HG03139 (cell line): ENCODE measurements around the gene CDK14.

Source experiments
- ATAC-seq: cut with Tn5 transposase; IDR thresholded peaks from one replicate; pipeline ENCODE4 v1.9.1; 2021; ENCODE audit not compliant: unreplicated experiment

Gene CDK14

GRCh38 chr7:91041141-91041540 lies 445.0 kb downstream of the CDK14 start:
- no peak for ATAC-seq

GRCh38 chr7:91041901-91042484 lies 445.9 kb downstream of the CDK14 start:
- ATAC-seq: no peak

GRCh38 chr7:91043186-91043585 lies 447.1 kb downstream of the CDK14 start:
- no peak for ATAC-seq

- no peak for ATAC-seq
These were observed 448.0 kb downstream of the CDK14 start for GRCh38 chr7:91043924-91044645.

- ATAC-seq: no peak
These were observed 449.5 kb downstream of the CDK14 start for GRCh38 chr7:91045606-91046005.

GRCh38 chr7:91046322-91047089 lies 450.4 kb downstream of the CDK14 start:
- no peak for ATAC-seq

GRCh38 chr7:91047636-91048035 lies 451.5 kb downstream of the CDK14 start:
- no peak for ATAC-seq

- peak; percentile 85 for ATAC-seq
These were observed 454.6 kb downstream of the CDK14 start for GRCh38 chr7:91050677-91051076.

GRCh38 chr7:91051966-91052365 lies 455.8 kb downstream of the CDK14 start:
- no peak for ATAC-seq

- ATAC-seq: no peak
These were observed 458.3 kb downstream of the CDK14 start for GRCh38 chr7:91054374-91054773.

- ATAC-seq: no peak
These were observed 459.1 kb downstream of the CDK14 start for GRCh38 chr7:91055219-91055618.

GRCh38 chr7:91062713-91063112 lies 466.6 kb downstream of the CDK14 start:
- ATAC-seq: no peak

- ATAC-seq: no peak
These were observed 467.9 kb downstream of the CDK14 start for GRCh38 chr7:91064052-91064451.

- ATAC-seq: no peak
These were observed 468.8 kb downstream of the CDK14 start for GRCh38 chr7:91064938-91065337.

- no peak for ATAC-seq
These were observed 470.5 kb downstream of the CDK14 start for GRCh38 chr7:91066627-91067026.

GRCh38 chr7:91067242-91067641 lies 471.1 kb downstream of the CDK14 start:
- ATAC-seq: no peak

GRCh38 chr7:91068136-91068795 lies 472.1 kb downstream of the CDK14 start:
- no peak for ATAC-seq

- no peak for ATAC-seq
These were observed 473.0 kb downstream of the CDK14 start for GRCh38 chr7:91069146-91069545.

GRCh38 chr7:91079487-91079886 lies 483.4 kb downstream of the CDK14 start:
- ATAC-seq: no peak

- ATAC-seq: no peak
These were observed 484.2 kb downstream of the CDK14 start for GRCh38 chr7:91080351-91080750.

- ATAC-seq: no peak
These were observed 485.9 kb downstream of the CDK14 start for GRCh38 chr7:91082038-91082437.
